Mucosa of rectum (tissue), 2 donors: Measurements from ENCODE around the gene TMEM183A.
"Not testable (repeated sequence)": the region's sequence is repeated elsewhere in the genome, so short reads cannot be mapped to it uniquely, and the experiment has no call there.

Experiments used
- H3K27ac ChIP-seq, 2 donors: one replicate each; pipeline ENCODE4 v1.7.0; 2013; ENCODE audit warnings: inconsistent platforms in 2 of 2, low read depth in 2 of 2, low read length in 2 of 2
- H3K27me3 ChIP-seq, 2 donors: one replicate each; pipeline ENCODE4 v1.7.0; 2013; ENCODE audit warnings: low read length in 2 of 2; ENCODE audit not compliant: control insufficient read depth in 2 of 2, insufficient read depth in 2 of 2
- H3K36me3 ChIP-seq, 2 donors: one replicate each; pipeline ENCODE4 v1.7.0; 2013; ENCODE audit warnings: low read length in 2 of 2; ENCODE audit not compliant: control insufficient read depth in 2 of 2, insufficient read depth in 2 of 2
- H3K4me1 ChIP-seq, 2 donors: one replicate each; pipeline ENCODE4 v1.7.0; 2013; ENCODE audit warnings: low read length in 2 of 2, mild to moderate bottlenecking in 1 of 2; ENCODE audit not compliant: control insufficient read depth in 2 of 2, insufficient read depth in 2 of 2
- H3K4me3 ChIP-seq, 2 donors: one replicate each; pipeline ENCODE4 v1.7.0; 2013; ENCODE audit warnings: low read length in 2 of 2
- H3K9ac ChIP-seq, 2 donors: one replicate each; pipeline ENCODE4 v1.7.0; 2013; ENCODE audit warnings: low read length in 2 of 2, low read depth in 1 of 2, mild to moderate bottlenecking in 1 of 2
- H3K9me3 ChIP-seq, 2 donors: one replicate each; pipeline ENCODE4 v1.7.0; 2013; ENCODE audit warnings: low read length in 2 of 2; ENCODE audit not compliant: control insufficient read depth in 2 of 2
- donor health status: healthy.
- donor health status: Normal muscosa, but diverticular disease.

Gene TMEM183A

DNA sequence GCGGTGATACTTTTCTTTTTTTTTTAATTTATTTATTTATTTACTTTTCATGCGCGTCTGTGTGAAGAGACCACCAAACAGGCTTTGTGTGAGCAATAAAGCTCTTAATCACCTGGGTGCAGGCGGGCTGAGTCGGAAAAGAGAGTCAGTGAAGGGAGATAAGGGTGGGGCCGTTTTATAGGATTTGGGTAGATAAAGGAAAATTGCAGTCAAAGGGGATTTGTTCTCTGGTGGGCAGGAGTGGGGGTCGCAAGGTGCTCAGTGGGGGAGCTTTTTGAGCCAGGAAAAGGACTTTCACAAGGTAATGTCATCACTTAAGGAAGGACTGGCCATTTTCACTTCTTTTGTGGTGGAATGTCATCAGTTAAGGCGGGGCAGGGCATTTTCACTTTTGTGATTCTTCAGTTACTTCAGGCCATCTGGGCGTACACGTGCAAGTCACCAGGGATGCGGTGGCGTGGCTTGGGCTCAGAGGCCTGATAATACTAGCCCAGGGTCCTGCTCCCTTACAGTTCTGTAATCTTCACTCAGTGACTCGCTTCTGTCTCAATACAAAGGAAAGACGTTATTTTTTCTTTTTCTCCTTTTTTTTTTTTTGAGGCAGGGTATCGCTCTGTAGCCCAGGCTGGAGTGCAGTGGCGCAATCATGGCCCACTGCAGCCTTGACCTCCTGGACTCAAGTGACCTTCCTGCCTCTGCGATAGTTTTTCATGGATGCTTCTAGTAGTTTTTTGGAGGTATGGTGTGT is 1.6 kb upstream of the TMEM183A start:
- Histone ChIP-seq H3K4me3 (peak overlapping the region; percentile 95 to 99), H3K4me1 (peaks cover 12 to 14% of the 10 kb centered on the region in 2 donors), H3K36me3 (peaks cover 10 to 12% of the 10 kb centered on the region in 2 donors)
- H3K9ac ChIP-seq, H3K27me3 ChIP-seq, H3K9me3 ChIP-seq, H3K27ac ChIP-seq: not testable (repeated sequence)

DNA sequence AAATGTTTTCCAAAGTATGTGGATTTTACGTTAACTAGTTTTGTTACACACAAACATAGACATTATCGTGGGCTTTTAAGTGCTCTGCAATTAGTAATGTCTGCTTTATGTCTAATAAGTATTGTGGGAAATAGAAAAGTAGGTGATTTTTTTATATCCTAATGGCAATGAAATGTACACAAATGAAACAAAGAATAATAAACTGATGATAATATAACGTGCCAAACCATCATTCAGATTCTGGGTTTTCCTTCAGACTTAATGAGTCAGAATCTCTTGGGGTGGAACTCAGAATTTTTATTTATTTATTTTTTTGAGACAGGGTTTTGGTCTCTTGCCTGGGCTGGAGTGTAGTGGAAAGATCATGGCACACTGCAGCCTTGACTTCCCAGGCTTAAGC is 2.0 kb downstream of the TMEM183A start:
- Histone ChIP-seq H3K27me3 (no peaks in the 10 kb centered on the region), H3K9me3 (no peaks in the 10 kb centered on the region), H3K36me3 (peaks cover 29 to 32% of the 10 kb centered on the region in 2 donors), H3K4me1 (peaks cover 12 to 14% of the 10 kb centered on the region in 2 donors), H3K9ac (no peak overlapping the region), H3K4me3 (no peak overlapping the region), H3K27ac (no peak overlapping the region)

DNA sequence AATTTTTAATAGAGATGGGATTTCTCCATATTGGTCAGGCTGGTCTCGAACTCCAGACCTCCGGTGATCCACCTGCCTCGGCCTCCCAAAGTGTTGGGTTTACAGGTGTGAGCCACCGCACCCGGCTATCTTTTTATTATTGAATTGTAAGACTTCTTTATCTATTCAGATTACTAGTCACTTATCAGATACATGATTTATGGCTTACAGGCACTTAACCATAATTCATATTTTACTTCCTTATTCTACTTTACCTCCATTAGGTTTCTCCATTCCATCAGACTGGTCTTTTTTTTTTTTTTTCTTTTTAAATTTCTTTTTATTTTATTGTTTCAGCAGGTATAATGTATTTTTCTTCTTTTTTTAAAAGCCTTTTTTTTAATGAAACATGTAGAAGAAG is 4.4 kb downstream of the TMEM183A start:
- no peak overlapping the region for H3K4me3 ChIP-seq
- no peaks in the 10 kb centered on the region for H3K9me3 ChIP-seq
- peaks cover 8 to 12% of the 10 kb centered on the region in 2 donors for H3K4me1 ChIP-seq
- no peak overlapping the region for H3K27ac ChIP-seq
- no peaks in the 10 kb centered on the region for H3K27me3 ChIP-seq
- peaks cover 53 to 55% of the 10 kb centered on the region in 2 donors for H3K36me3 ChIP-seq
- no peak overlapping the region for H3K9ac ChIP-seq

DNA sequence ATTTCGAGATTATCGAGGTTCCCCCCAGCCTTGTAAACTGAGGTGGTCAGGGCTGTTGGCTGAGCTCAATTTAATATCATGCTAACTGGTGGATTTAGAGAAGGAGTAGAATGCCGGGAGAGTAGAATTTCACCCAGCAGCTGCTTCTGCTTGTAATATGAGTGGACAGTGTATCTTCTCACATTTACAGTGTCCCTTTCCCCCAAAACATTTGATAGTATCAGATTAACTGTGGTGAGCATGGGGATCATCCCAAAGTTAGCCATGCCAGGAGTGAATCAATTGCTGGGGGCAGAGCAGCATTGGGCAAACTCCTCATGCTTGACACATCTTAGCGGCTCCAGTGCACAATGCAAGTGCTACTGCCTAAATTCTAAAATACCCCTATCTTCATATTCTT is 9.9 kb downstream of the TMEM183A start:
- Histone ChIP-seq H3K36me3 (peaks cover 75 to 78% of the 10 kb centered on the region in 2 donors), H3K27ac (no peak overlapping the region), H3K4me1 (no peaks in the 10 kb centered on the region), H3K4me3 (no peak overlapping the region), H3K9ac (no peak overlapping the region), H3K27me3 (no peaks in the 10 kb centered on the region), H3K9me3 (no peaks in the 10 kb centered on the region)

DNA sequence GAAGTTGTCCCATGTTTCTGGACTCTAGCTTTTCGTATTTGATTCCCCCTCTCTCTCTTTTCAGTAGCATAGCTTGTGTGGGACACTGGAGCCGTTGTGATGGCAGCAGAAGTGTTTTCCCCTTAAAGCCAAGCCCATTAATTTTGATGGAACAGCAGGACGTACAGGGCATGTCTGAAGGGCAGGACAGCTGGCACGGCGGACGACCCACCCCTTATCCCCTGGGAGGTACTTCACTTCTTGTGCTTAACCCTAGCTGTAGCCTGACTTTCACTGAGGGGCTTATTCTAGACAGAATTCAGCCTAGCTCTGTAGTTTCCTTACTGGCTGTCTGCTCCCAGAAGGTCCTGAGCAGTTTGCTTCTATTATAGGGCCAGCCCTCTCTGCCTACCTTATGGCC is 10.5 kb downstream of the TMEM183A start:
- H3K9ac ChIP-seq = no peak overlapping the region
- H3K27ac ChIP-seq = no peak overlapping the region
- H3K36me3 ChIP-seq = peaks cover 74 to 76% of the 10 kb centered on the region in 2 donors
- no peaks in the 10 kb centered on the region for H3K9me3 ChIP-seq
- H3K4me1 ChIP-seq = no peaks in the 10 kb centered on the region
- H3K4me3 ChIP-seq = no peak overlapping the region
- H3K27me3 ChIP-seq = no peaks in the 10 kb centered on the region

DNA sequence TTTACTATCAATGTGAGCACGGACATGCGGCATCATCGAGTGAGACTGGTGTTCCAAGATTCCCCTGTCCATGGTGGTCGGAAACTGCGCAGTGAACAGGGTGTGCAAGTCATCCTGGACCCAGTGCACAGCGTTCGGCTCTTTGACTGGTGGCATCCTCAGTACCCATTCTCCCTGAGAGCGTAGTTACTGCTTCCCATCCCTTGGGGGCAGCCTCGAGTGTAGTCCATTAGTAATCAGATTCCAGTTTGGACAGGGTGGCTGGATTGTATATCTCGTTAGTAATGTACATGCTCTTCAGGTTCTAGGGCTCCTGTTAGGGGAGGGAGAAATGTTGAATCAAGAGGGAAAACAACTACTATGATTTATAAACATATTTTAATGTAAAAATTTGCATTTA is 15.7 kb downstream of the TMEM183A start:
- peaks cover 37 to 45% of the 10 kb centered on the region in 2 donors for H3K36me3 ChIP-seq
- H3K9ac ChIP-seq, H3K4me3 ChIP-seq, H3K4me1 ChIP-seq, H3K9me3 ChIP-seq, H3K27me3 ChIP-seq, H3K27ac ChIP-seq: not testable (repeated sequence)

DNA sequence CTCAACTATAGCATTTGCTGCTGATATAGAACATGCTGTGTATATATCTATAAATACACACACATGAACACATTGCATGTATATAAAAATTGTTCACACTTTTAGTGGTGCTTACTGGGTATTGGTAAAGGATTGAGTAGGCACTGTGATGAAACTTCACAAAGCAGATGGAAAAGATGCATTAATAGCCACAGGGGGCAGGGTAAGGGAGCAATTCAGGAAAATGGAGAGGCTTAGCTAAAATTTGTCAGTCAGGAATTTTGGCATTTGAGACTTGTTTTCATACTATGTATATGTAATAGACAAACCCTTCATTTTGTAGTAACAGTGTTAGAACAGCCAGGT is 18.5 kb downstream of the TMEM183A start:
- Histone ChIP-seq H3K4me3 (peak overlapping the region in 1 of 2 donors; percentile 60), H3K9ac (no peak overlapping the region), H3K4me1 (peaks cover 5 to 6% of the 10 kb centered on the region in 2 donors), H3K9me3 (no peaks in the 10 kb centered on the region), H3K27ac (no peak overlapping the region), H3K27me3 (peaks cover 4 to 15% of the 10 kb centered on the region in 2 donors), H3K36me3 (peaks cover 20 to 25% of the 10 kb centered on the region in 2 donors)

DNA sequence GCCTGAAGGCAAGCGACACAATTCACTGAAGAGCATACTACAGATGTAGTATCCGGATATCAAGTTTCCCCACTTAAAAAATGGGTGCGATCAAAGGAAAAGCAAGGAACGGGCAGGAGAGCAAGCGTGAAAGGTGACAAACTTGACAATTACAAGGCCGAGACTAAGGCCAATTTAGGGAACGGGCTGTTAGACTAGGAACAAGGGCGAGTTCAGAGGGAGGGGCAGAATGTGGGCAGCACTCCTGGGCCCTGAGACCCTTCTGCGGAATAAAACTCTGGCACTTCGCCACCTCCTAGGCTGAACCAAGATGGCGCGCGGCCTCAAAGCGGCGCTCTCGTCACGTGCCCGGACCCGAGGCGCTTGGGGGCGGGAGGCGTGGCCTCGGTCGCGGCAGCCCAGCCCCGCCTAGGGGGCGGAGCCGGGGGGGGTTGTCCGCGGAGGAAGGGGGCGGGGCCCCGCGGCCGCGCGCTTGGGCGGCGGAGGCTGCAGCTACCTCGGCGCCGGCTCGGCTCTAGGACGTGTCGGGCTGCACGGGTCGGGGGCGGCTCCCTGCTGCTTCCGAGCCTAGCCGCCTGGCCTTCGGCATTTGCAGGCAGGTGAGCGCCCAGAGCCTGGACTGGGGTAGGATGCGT is 19.0 kb downstream of the TMEM183A start, which contains the start of gene PPFIA4:
Gene PPFIA4, plus strand, starts transcription at position 461 of the 635 bp plus-strand sequence. CDS start 12,518 bp downstream, outside the sequence.
- peak within 1 kb of the TSS; percentile 61 to 75 for H3K4me3 ChIP-seq
- H3K36me3 ChIP-seq = peaks cover 17 to 22% of the 10 kb centered on the region in 2 donors
- no peaks in the 10 kb centered on the region for H3K9me3 ChIP-seq
- H3K27ac ChIP-seq = no peak within 1 kb of the TSS
- peak within 1 kb of the TSS; percentile 43 to 57 for H3K9ac ChIP-seq
- peaks cover 4 to 15% of the 10 kb centered on the region in 2 donors for H3K27me3 ChIP-seq
- peaks cover 5 to 6% of the 10 kb centered on the region in 2 donors for H3K4me1 ChIP-seq

DNA sequence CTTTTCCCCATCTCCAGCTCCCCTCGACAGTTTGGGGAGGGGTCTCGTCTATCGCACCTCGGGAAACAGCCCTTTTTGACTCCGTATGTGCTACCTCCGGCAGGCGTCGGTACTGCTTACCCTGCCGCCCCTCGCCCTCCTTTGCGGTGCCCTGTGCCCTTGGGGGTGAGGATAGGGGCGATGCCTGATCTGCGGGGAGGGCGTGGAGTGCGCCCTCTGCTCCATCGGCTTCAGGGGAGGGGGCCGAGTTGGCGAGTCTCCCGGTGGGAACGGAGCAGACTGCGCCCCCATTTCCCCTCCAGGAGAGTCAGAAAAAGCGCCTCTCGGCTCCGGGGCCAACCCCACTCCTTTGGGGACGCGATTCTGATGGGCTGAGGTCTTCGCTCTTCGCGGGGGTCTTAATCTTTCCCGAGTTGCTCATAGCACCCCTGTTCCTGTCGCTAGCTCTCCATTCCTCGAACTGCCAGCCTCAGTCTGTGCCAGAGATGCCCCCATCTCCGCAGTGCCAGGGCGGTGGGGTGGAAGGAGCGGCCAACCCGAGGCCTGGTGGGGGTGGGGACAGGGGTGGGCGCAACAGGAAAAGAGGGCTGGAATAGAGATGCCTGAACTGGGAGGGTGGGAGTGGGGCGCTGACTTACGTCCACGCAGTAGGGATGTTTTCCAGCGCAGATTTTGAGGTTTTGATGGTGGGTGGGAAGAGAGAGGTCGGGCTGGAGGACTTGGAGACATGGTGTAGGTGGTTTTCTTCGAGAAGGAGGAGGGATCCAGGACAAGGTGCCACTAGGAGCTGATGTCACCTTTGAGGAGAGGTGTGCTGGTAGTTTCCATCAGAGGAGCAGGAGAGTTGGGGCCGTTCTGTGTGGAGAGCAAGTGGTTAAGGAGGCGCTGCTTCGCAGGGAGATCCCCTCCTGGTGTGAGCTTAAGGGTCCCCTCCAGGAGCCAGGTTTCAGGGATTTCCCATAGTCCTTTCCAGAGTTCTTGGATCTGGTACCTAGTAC is 19.8 kb downstream of the TMEM183A start:
- Histone ChIP-seq H3K27ac (no peak overlapping the region), H3K4me1 (peaks cover 5 to 6% of the 10 kb centered on the region in 2 donors), H3K9ac (peak overlapping the region; percentile 43 to 57), H3K9me3 (no peaks in the 10 kb centered on the region), H3K27me3 (peaks cover 4 to 15% of the 10 kb centered on the region in 2 donors), H3K4me3 (peak overlapping the region; percentile 61 to 75), H3K36me3 (peaks cover 9 to 15% of the 10 kb centered on the region in 2 donors)
